Left lobe of liver (tissue), 2 donors: ENCODE measurements around the gene SMS. TPM values are rescaled to one million over a fixed set of nuclear protein-coding genes. Genes with fewer than 3 reads are reported as not detected.

Experiments used
- ATAC-seq: fragments of 200-7000 bp; cut with Tn5 transposase; one replicate; pipeline ENCODE4 v1.9.1; 2020; ENCODE audit warnings: mild to moderate bottlenecking, moderate library complexity
- DNase-seq: peaks from one replicate; pipeline ENCODE4 v3.0.0-alpha.2; 2020; ENCODE audit warnings: low spot score
- total RNA-seq: library from RNA; stranded (reverse); gene quantifications from one replicate; pipeline ENCODE4 v1.2.1, GENCODE V29; 2021
- donor health status: DM: no; HTN: no; CAD: no; lungs with moderate emphysema.
- donor health status: DM: no; HTN: yes; CAD: no.

Gene SMS
- total RNA-seq, 1 donor from 2014 or later = 17.8 TPM

- peak; percentile 67 for ATAC-seq
- DNase-seq = no peak
These were observed 34.7 kb downstream of the SMS start for GRCh38 chrX:21975242-21975641.

GRCh38 chrX:21975812-21976211 lies 35.3 kb downstream of the SMS start:
- ATAC-seq (peak; percentile 62), DNase-seq (no peak)

GRCh38 chrX:21978346-21978745 lies 37.8 kb downstream of the SMS start:
- DNase-seq = no peak
- ATAC-seq = peak; percentile 36

- DNase-seq (no peak), ATAC-seq (no peak)
These were observed 41.8 kb downstream of the SMS start for GRCh38 chrX:21982311-21982710.

- ATAC-seq (peak; percentile 100), DNase-seq (peak; percentile 54)
These were observed 44.8 kb downstream of the SMS start for GRCh38 chrX:21985332-21985777.

- ATAC-seq = no peak
- no peak for DNase-seq
These were observed 46.1 kb downstream of the SMS start for GRCh38 chrX:21986596-21986995.

- DNase-seq = no peak
- ATAC-seq = no peak
These were observed 48.9 kb downstream of the SMS start for GRCh38 chrX:21989384-21989783.

GRCh38 chrX:21990832-21991231 lies 50.3 kb downstream of the SMS start:
- DNase-seq (no peak), ATAC-seq (no peak)

GRCh38 chrX:21991504-21991903 lies 51.0 kb downstream of the SMS start:
- no peak for DNase-seq
- ATAC-seq = no peak

- DNase-seq (peak; percentile 42), ATAC-seq (peak; percentile 24)
These were observed 52.8 kb downstream of the SMS start for GRCh38 chrX:21993265-21993664.

GRCh38 chrX:21996872-21997455 lies 56.5 kb downstream of the SMS start:
- ATAC-seq (no peak), DNase-seq (no peak)

- DNase-seq = no peak
- no peak for ATAC-seq
These were observed 57.5 kb downstream of the SMS start for GRCh38 chrX:21998037-21998436.

- no peak for DNase-seq
- no peak for ATAC-seq
These were observed 64.4 kb downstream of the SMS start for GRCh38 chrX:22004866-22005265.

- ATAC-seq (no peak), DNase-seq (no peak)
These were observed 71.5 kb downstream of the SMS start for GRCh38 chrX:22012051-22012450.

- no peak for ATAC-seq
These were observed 72.4 kb downstream of the SMS start for GRCh38 chrX:22012931-22013330.

GRCh38 chrX:22015139-22015750 lies 74.7 kb downstream of the SMS start:
- DNase-seq (no peak), ATAC-seq (no peak)

More at GRCh38 chrX:22012931-22013330, 72.4 kb downstream of the SMS start:
- DNase-seq = no peak

- DNase-seq (no peak), ATAC-seq (no peak)
These were observed 81.3 kb downstream of the SMS start for GRCh38 chrX:22021751-22022324.

GRCh38 chrX:22024577-22024976 lies 84.1 kb downstream of the SMS start:
- DNase-seq = no peak
- no peak for ATAC-seq

- DNase-seq (no peak), ATAC-seq (no peak)
These were observed 85.2 kb downstream of the SMS start for GRCh38 chrX:22025751-22026150.

- DNase-seq = no peak
- no peak for ATAC-seq
These were observed 86.2 kb downstream of the SMS start for GRCh38 chrX:22026731-22027130.

- no peak for DNase-seq
- ATAC-seq = no peak
These were observed 91.6 kb downstream of the SMS start, which contains the start of gene PHEX for GRCh38 chrX:22032084-22032483. PHEX (plus strand) TSS chrX:22032325; CDS start chrX:22033006, 681 bp downstream.

- DNase-seq = no peak
- no peak for ATAC-seq
These were observed 92.0 kb downstream of the SMS start for GRCh38 chrX:22032506-22032905.
